ENCODE results near the gene ETS1. TPM values are rescaled to one million over a fixed set of nuclear protein-coding genes. Genes with fewer than 3 reads are reported as not detected.

Gene ETS1
- total RNA-seq, 1 experiment from 2014 or later, result 66.4 TPM

GRCh38 chr11:128626913-128627665, 39.7 kb upstream of the ETS1 start:
- no peaks in the 10 kb centered on the region for H3K4me1 ChIP-seq (ENCODE audit: control insufficient read depth, insufficient read depth, low read length)
- no peaks in the 10 kb centered on the region for H3K27me3 ChIP-seq (ENCODE audit: control insufficient read depth, insufficient read depth, low read length)
- ChIA-PET POLR2A (no interaction called here), CTCF (no interaction called here)
- no peak overlapping the region for H3K4me3 ChIP-seq (ENCODE audit: low read depth in 2 of 2, low read length in 2 of 2)
- H3K36me3 ChIP-seq (ENCODE audit: control insufficient read depth, insufficient read depth, low read length), result no peaks in the 10 kb centered on the region
- ATAC-seq (no peak), DNase-seq (ENCODE audit: low read depth, low spot score) (no peak)
- H3K27ac ChIP-seq (ENCODE audit: low read length), result no peak overlapping the region
- in situ Hi-C loops (cut with HindIII; ENCODE audit: low pct_unique_long_range_greater_than_20kb, low sequenced_read_pairs) (no loop called here), intact Hi-C loops (cut with micrococcal nuclease; ENCODE audit: unreplicated experiment) (loop anchor here (2.0 kb wide), 1 partner anchor 592 kb away; no protein-coding TSS in a partner anchor)
- no peak for TF ChIP-seq TCF7L2 (IDR thresholded peaks at IDR 0.05; ENCODE audit: low read depth, low read length)
- TF ChIP-seq POLR2AphosphoS5 (IDR thresholded peaks at IDR 0.05; ENCODE audit: low read depth, low read length), result no peak
- TF ChIP-seq SIN3A (IDR thresholded peaks at IDR 0.05; ENCODE audit: borderline replicate concordance, insufficient read depth, low read depth, low read length), result no peak
- no peak for TF ChIP-seq REST (IDR thresholded peaks at IDR 0.05; ENCODE audit: insufficient read depth in 1 of 2, low read depth in 2 of 2, low read length in 1 of 2)
- TF ChIP-seq CTCF (IDR thresholded peaks at IDR 0.05), result no peak
- no TSS peak for BruUV-seq (replicated peaks)
- H3K9me3 ChIP-seq (ENCODE audit: control insufficient read depth, insufficient read depth, low read depth, low read length), result no peaks in the 10 kb centered on the region

- H3K9me3 ChIP-seq (ENCODE audit: control insufficient read depth, insufficient read depth, low read depth, low read length), result no peaks in the 10 kb centered on the region
- no peaks in the 10 kb centered on the region for H3K4me1 ChIP-seq (ENCODE audit: control insufficient read depth, insufficient read depth, low read length)
- intact Hi-C loops (cut with micrococcal nuclease; ENCODE audit: unreplicated experiment) (loop anchor here (2.0 kb wide), 1 partner anchor 591 kb away; no protein-coding TSS in a partner anchor), in situ Hi-C loops (cut with HindIII; ENCODE audit: low pct_unique_long_range_greater_than_20kb, low sequenced_read_pairs) (no loop called here)
- ChIA-PET CTCF (no interaction called here), POLR2A (no interaction called here)
- H3K4me3 ChIP-seq (ENCODE audit: low read depth in 2 of 2, low read length in 2 of 2), result no peak overlapping the region
- H3K36me3 ChIP-seq (ENCODE audit: control insufficient read depth, insufficient read depth, low read length), result no peaks in the 10 kb centered on the region
- H3K27ac ChIP-seq (ENCODE audit: low read length), result no peak overlapping the region
- H3K27me3 ChIP-seq (ENCODE audit: control insufficient read depth, insufficient read depth, low read length), result no peaks in the 10 kb centered on the region
- DNase-seq (ENCODE audit: low read depth, low spot score), result no peak
- BruUV-seq (replicated peaks), result no TSS peak
- no peak for ATAC-seq
- TF ChIP-seq REST (IDR thresholded peaks at IDR 0.05; ENCODE audit: insufficient read depth in 1 of 2, low read depth in 2 of 2, low read length in 1 of 2) (no peak), CTCF (IDR thresholded peaks at IDR 0.05) (no peak), SIN3A (IDR thresholded peaks at IDR 0.05; ENCODE audit: borderline replicate concordance, insufficient read depth, low read depth, low read length) (no peak), POLR2AphosphoS5 (IDR thresholded peaks at IDR 0.05; ENCODE audit: low read depth, low read length) (no peak)
Measured at GRCh38 chr11:128625746-128626145, 38.4 kb upstream of the ETS1 start.
